Adrenal gland (tissue), 5 donors: Measurements from ENCODE around the gene FCRL2.

Experiments
- POLR2A ChIP-seq, 2 donors: fragments of 450-650 bp; IDR thresholded peaks; one replicate each; pipeline ENCODE4 v1.6.1; 2017; ENCODE audit warnings: antibody characterized with exemption in 2 of 2, mild to moderate bottlenecking in 2 of 2, moderate library complexity in 1 of 2
- TF ChIP-seq, protein P1 (sequence below), 6 experiments: fragments of 450-650 bp in 4 of 6; fragments of 200-600 bp in 2 of 6; sonication (generic) in 1 of 6; IDR thresholded peaks; 1 replicate in 5 of 6; 2 replicates in 1 of 6; pipeline versions ENCODE4 v1.5.1 to v1.8.0; 2016 to 2021; ENCODE audit warnings: antibody characterized with exemption in 6 of 6, mild to moderate bottlenecking in 2 of 6, moderate library complexity in 1 of 6
- donor health status: DM: no; HTN: no; CAD: no.

DNA sequence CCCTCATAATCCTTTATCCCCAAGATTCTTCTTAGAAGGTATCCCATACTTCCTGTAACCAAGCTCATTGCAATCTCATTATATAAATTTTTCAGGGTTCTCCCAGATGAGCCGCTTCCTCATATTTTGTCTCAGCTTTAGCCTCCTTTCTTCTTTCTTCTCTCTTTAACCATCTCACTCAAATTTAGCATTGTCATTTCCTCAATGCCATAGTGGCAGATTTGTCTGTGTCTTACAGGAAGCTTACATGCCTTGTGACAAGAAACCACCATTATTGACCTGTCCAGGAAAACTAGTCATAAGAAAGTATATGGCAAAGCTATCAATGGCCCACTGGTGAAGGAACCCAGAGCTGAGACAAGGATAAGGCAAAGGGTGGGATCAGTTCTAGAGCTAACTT, 6.0 kb upstream of the FCRL2 start:
- TF ChIP-seq, protein P1, sequence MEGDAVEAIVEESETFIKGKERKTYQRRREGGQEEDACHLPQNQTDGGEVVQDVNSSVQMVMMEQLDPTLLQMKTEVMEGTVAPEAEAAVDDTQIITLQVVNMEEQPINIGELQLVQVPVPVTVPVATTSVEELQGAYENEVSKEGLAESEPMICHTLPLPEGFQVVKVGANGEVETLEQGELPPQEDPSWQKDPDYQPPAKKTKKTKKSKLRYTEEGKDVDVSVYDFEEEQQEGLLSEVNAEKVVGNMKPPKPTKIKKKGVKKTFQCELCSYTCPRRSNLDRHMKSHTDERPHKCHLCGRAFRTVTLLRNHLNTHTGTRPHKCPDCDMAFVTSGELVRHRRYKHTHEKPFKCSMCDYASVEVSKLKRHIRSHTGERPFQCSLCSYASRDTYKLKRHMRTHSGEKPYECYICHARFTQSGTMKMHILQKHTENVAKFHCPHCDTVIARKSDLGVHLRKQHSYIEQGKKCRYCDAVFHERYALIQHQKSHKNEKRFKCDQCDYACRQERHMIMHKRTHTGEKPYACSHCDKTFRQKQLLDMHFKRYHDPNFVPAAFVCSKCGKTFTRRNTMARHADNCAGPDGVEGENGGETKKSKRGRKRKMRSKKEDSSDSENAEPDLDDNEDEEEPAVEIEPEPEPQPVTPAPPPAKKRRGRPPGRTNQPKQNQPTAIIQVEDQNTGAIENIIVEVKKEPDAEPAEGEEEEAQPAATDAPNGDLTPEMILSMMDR (IDR thresholded peaks at IDR 0.05), result no peak
- no peak for TF ChIP-seq POLR2A (IDR thresholded peaks at IDR 0.05)
